OCI-M2 (cell line): Measurements from ENCODE around the gene FOXP3.

ENCODE experiments used
- DNase-seq: peaks from one replicate; lab custom pipeline; 2025; ENCODE audit not compliant: unreplicated experiment; lab: John Stamatoyannopoulos, UW

Gene FOXP3

GRCh38 chrX:49273181-49273727, 8.7 kb upstream of the FOXP3 start:
- DNase-seq, result no peak

DNA sequence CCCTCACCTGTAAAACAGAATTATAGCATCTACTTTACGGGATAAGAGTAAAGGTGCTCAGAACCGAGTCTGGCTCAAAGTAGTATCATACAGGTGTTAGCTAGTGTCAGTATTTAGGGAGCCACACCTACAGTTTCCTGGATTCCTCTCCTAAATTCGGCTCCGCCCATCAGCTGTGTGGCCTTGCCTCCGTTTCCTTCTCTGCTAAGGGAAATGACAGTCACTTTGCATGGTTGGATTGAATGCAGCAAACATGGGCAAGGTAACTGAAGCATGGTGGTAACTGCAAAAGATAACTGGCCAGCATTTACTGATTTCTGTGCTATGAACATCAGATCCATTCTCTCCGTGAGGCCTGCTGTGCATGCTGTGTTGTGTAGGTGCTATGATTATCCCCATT, 7.9 kb upstream of the FOXP3 start:
- DNase-seq, result no peak

DNA sequence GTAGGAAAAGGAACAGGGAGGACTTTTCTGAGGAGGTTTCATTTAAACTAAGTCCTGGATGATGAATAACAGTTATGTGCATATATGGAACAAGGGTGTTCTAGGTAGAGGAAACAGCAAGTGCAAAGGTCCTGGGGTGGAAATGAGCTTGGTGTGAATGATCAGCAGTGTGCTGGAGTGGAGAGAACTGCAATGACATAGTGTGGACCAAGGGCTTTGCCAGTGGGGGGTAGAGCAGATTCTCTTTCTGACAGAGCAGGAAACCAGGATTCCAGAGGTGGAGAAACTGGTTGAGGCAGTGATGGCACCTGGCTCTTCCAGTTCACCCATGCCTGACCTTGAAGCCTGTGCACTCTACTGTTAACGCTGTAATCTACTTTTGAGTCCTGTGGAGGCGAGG, 6.8 kb upstream of the FOXP3 start:
- no peak for DNase-seq

DNA sequence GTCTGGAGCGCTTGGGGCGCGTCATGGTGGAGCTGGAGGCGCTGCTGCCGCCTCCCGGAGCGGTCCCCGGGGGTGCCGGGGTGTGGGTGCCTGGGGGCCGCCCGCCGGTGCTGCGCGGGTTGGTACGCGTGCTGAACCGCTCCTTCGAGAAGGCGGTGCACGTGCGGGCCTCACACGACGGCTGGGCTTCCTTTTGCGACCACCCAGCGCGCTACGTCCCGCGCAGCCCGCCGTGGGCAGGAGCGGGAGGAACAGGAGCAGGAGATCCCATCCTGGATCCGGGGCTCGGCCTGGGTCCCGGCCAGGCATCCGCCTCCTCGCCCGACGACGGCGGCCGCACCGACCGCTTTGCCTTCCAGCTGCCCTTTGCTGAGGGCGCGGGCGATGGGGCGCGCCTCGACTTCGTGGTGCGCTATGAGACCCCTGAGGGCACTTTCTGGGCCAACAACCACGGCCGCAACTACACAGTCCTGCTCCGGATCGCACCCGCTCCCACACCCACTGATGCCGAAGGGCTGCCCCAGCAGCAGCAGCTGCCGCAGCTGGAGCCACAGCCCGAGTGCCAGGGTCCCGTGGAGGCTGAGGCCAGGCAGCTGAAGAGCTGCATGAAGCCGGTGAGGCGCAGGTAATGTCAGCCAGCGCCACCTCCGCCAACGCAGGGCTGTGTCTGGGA, 5.9 kb upstream of the FOXP3 start:
- no peak for DNase-seq

DNA sequence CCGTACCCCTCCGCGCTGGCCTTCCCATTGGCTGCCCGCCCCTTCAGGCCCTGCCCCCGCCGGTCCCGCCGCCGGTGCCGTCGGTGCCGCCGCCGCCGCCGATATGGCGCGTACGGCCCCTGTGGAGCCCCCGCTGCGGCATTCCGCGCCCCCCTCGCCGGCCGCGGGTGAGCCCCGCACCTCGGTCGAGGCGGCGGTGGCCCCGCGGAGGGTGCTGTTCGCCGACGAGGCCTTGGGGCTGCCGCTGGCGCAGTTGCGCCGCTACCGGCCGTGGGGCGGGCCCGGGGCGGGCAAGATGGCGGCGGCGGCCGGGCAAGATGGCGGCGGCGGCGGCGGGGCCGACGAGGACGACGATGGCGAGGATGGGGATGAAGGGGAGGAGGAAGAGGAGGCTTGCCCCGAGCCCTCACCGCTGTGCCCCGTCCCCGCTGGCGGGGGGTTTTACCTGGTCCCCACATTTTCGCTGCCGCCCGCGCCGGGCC, 5.3 kb upstream of the FOXP3 start, which contains the start of gene PPP1R3F:
PPP1R3F (plus strand) TSS at position 27 of the 482 bp plus-strand sequence; CDS start at position 104, 77 bp downstream.
- DNase-seq, result no peak

DNA sequence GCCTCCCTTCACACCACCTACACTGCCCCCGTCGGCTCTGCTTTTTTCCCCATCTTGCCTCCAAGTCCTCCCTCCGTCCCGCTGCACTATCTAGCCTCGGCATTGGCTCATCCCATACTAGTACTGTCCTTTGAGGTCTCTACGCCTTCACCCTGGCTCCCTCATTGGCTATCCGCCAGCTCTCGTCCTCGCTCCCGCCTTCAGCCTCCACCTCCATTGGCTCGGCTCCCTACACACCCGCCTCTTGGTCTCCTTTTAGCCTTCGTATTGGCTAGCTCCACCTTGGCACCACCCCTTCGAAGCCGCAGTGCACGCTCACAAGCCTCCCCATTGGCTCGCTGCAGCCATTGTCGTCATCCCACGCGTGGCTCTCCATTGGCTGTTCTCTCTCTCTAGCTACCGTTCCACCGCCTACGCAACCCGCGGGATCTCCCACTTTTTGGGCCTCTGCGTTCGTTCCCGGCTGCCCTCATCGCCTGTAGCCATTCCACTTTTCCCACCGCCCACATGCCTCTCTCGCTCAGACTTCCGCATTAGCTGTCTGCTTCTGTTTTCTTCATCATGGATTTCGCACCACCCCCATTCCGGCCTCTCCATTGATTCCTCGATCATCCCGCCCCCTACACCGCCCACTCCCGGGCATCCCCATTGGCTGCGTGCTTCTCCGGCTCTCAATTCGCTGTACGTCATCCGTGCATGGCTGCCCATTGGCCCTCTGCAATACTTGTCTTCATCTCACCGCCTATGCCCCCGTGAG, 4.7 kb upstream of the FOXP3 start:
- peak; percentile 88 for DNase-seq

DNA sequence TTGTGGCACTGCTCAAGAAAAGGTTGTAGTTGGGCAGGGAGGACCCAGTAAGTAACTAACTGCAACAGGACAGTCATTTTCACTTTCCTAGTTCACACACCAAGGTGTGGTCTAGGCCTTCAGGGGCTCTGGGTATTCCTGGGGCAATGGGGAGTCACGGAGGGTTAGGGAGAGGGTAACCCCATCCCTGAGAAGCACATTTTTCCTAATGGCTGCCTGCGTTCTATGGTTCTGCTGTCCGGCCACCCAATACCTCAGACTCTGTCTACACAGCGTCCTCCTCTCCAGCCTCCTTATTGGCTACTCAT, 4.1 kb upstream of the FOXP3 start:
- no peak for DNase-seq

DNA sequence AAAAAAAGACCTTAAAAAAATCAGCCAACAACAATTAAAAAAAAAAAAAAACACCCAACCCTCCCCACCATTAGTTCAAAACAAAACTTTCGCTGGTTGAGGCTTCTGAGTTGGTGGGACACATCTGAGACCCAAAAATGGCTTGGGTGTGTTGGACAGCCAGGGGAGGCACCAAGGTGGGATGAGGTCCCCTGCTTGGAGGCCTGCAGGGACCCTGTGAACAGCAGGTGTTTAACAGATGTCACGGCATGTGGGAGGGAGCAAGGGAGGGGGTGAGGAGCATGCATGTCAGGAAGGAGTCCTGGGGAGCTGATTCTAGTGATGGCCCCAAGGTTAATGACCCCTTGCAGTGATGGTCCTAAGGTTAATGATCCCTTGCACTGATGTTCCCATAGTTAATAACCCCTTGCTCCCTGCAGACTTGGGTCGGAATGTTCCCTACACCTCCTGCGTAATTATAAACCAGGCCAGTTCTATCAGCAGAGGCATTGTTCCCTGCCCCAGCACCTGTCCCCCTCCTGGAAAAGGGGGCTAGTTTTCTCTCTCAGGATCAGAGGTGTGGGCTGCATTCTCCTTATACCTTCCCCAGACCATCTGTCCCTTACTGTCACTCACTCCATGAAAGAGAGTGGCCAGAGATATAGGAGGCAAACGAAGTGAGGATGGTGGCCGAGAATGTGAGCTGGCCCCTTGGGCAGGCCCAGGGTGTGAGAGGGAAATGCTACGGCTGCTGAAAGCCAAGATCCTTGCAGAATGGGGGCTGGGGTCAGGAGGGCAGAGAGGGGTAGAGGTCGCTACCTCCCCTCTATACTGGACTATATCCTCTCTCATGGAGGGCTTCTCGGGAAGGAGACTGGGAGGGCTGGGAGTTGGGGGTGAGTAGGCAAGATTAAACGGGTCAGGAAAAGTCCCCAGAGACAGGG, 2.3 kb upstream of the FOXP3 start:
- no peak for DNase-seq

- DNase-seq, result no peak
Observed at GRCh38 chrX:49263631-49264030, 879 bp downstream of the FOXP3 start.

- DNase-seq, result no peak
Observed at GRCh38 chrX:49262603-49263002, 1.9 kb downstream of the FOXP3 start.

- no peak for DNase-seq
Observed at GRCh38 chrX:49260221-49260985, 4.1 kb downstream of the FOXP3 start.

- DNase-seq, result no peak
Observed at GRCh38 chrX:49258749-49259124, 5.8 kb downstream of the FOXP3 start.

- DNase-seq, result no peak
Observed at GRCh38 chrX:49257846-49258748, 6.4 kb downstream of the FOXP3 start.

GRCh38 chrX:49257074-49257790, 7.3 kb downstream of the FOXP3 start:
- no peak for DNase-seq

DNA sequence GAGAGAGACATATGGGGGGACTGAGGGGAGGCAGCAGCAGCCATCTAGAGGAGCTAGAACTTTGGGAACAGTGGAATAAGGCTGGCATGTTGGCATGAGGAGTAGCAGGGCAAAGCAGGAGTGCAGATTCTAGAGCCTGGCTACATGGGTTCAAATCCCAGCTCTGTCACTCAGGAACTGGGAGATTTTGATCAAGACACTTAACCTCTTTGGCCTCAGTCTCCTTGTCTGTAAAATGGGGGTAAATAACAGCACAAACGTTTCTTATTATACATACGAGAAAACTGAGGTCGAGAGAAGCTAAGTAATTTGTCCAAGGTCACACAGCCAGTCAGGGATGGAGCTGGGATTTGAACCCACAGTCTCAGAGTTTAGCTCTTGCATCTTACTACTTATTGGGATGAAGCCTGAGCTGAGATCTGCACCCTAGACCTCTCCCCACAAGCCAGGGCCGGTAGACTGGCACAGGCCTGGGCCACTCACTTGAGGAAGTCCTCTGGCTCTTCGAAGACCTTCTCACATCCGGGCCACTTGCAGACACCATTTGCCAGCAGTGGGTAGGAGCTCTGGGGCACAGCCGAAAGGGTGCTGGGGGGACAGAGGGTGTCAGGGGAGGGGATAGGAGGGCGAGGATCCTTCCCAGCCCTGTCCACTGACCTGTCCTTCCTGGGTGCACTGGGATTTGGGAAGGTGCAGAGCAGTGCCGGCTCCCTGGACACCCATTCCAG, 8.1 kb downstream of the FOXP3 start:
- no peak for DNase-seq

DNA sequence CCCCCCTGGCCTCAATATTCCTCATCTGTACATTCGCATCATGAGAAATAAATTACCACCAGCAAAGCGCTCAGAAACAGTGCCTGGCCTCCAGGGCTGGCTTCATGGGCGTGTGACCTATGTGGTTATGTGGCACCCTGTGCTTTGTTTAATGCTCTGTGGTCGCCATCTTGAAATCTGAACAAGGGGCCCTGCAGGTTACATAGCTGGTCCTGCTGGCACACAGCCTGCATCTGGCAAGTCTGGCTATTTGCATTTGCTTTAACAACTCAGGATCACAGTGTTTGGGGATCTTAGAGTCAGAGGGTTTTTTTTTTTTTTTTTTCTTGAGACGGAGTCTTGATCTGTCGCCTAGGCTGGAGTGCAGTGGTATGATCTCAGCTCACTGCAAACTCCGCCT, 9.9 kb downstream of the FOXP3 start:
- DNase-seq, result no peak

GRCh38 chrX:49251325-49251724, 13.2 kb downstream of the FOXP3 start:
- no peak for DNase-seq

DNA sequence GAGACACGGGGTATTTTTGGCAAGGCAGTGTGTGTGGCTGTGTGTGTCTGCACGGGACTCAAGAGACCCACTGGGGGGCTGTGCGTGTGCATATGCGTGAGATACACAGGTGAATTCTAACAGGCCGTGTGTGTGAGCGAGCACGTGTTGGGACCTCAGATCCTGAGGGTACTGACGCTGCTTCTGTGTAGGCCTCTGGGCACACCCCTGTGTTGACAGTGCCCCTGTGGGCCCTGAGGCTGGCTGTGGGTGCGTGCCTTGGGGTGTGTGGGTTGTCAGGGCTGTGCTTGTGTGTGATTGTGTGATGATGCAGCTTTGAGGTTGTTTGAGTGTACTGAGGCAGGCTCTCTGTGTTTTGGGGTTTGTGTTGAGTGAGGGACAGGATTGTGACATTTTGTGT, 13.9 kb downstream of the FOXP3 start:
- DNase-seq, result no peak
